Measurements from ENCODE around the gene NRXN3.

DNA sequence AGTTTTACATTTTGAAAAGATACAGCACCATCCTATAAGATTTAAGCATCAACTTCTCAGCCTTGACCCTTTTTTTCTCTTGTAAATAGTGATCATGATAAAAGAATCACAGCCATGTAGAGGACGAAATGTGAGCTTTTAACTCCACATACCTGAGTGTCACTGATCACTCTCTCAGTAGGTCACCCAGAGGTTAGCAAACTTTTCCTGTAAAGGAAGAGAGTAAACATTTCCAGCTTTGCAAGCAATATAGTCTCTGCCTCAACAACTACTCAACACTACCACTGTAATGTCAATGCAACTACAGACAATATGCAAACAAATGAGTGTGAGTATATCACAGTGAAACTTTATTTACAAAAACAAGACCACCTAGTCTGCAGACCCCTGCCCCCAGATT lies 1129.0 kb downstream of the NRXN3 start:
- TF ChIP-seq GATA2 (IDR thresholded peaks at IDR 0.05; ENCODE audit: low read depth, low read length) (no peak), GATA3 (IDR thresholded peaks at IDR 0.05; ENCODE audit: low read depth, low read length) (no peak)

Measured in SH-SY5Y (cell line).